Measurements from ENCODE around the gene OXCT2.
"Not testable (repeated sequence)": the region's sequence is repeated elsewhere in the genome, so short reads cannot be mapped to it uniquely, and the experiment has no call there.

OXCT2 gene

DNA sequence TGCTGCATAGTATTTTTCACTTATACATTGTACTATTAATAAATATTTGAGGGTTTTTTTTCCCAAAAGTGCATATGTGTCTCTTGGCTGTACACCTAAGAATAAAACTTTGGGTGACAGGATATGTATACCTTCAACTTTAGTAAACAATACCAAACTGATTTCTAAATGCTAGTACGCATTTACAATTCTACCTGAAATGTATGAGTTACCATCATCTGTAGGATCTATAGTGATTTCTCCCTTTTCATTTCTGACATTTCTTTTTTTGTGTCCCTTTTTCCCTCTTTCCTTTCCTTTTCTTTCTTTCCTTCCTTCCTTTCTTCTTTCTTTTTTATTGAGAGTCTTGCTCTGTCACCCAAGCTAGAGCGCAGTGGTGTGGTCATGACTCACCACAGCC lies 34.2 kb upstream of the OXCT2 start:
- in situ Hi-C loops (cut with HindIII; ENCODE audit: low sequenced_read_pairs): no loop called here
- TF ChIP-seq, protein P1, sequence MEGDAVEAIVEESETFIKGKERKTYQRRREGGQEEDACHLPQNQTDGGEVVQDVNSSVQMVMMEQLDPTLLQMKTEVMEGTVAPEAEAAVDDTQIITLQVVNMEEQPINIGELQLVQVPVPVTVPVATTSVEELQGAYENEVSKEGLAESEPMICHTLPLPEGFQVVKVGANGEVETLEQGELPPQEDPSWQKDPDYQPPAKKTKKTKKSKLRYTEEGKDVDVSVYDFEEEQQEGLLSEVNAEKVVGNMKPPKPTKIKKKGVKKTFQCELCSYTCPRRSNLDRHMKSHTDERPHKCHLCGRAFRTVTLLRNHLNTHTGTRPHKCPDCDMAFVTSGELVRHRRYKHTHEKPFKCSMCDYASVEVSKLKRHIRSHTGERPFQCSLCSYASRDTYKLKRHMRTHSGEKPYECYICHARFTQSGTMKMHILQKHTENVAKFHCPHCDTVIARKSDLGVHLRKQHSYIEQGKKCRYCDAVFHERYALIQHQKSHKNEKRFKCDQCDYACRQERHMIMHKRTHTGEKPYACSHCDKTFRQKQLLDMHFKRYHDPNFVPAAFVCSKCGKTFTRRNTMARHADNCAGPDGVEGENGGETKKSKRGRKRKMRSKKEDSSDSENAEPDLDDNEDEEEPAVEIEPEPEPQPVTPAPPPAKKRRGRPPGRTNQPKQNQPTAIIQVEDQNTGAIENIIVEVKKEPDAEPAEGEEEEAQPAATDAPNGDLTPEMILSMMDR (IDR thresholded peaks at IDR 0.05; ENCODE audit: low read depth, low read length): no peak

DNA sequence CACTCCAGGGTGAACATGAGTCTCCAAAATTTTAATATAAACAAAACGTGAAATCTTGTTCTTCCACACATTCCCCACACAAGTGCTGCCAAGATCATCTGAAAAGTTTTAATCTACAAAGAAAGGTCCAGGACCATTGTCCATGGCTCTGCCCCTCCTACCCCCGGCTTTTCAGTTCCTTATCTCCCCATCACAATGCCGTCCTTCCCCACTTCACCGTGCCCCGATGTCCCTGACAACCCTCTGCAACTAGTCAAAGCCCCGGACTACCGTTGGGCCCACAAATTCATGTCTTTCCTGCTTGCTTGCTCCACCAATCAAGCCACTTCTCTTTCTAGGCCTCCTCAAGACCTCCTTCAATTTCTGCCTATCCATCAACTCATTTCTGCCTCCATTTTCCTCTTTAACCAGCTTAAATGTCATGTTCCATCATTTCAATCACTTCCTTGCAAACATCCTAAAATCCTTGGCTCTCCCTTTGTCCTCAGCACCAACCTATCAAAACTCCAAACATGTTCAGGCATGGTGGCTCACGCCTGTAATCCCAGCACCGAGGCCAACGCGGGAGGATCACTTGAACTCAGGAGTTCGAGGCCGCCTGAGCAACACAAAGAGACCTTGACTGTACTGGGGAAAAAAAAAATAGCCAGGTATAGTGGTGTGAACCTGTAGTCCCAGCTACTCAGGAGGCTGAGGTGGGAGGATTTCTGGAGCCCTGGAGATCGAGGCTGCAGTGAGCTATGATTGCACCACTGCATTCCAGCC lies 31.5 kb upstream of the OXCT2 start:
- DNase-seq (ENCODE audit: low read depth, low spot score): no peak
- in situ Hi-C loops (cut with HindIII; ENCODE audit: low sequenced_read_pairs): no loop called here
- no peak overlapping the region for H3K4me3 ChIP-seq (ENCODE audit: low read depth, low read length)
- TF ChIP-seq, protein P1 (IDR thresholded peaks at IDR 0.05; ENCODE audit: low read depth, low read length): no peak

More for the DNA sequence above, 34.2 kb upstream of the OXCT2 start:
- no peak for DNase-seq (ENCODE audit: low read depth, low spot score)
- no peak overlapping the region for H3K4me3 ChIP-seq (ENCODE audit: low read depth, low read length)

DNA sequence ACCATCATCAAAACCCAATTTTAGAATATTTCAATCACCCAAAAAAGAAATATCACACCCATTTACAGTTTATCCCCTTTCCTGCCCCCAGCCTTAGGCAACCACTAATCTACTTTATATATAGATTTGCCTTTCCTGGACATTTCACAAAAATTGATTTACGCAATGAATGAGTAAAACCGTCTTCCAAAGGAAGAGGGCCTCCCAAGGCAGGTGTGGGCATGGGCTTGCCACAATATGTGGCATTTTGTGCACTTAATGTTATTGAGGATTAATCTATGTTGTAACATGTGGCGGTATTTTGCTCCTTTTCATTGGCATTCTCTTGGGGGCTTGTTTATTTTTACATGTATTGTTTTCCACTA lies 29.3 kb upstream of the OXCT2 start:
- in situ Hi-C loops (cut with HindIII; ENCODE audit: low sequenced_read_pairs): no loop called here

DNA sequence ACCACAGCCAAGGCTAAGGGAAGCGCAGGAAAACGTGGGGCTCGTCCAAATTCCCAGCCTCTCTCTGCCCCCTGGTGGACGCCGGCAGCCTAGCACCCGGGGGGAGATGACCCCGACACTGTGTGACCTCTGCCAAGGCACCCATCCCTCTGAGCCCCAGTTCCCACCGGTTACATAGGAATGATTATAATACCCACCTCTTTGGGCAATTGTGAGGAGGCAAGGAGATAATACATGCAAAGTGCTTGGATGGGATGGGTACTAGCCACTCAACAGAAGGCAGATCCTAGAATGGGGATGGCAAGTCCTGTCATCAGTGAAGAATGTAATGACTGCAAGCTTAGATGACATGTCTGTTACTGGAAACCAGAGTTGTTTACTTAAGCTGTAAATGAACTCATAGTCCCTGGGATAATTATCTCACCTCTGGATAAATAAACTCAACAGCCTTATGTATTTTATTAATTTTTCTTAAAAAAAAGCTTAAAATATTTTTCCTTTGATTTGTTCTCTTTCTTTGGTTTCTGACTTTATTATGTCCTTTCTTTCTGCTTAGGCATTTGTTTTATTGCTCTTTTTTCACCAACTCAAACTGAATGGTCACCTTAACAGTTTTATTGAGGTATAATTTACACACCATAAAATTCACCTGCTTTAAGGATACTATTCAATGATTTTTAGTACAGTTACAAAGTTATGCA lies 28.8 kb upstream of the OXCT2 start:
- peak; percentile 54 for DNase-seq (ENCODE audit: low read depth, low spot score)
- in situ Hi-C loops (cut with HindIII; ENCODE audit: low sequenced_read_pairs): no loop called here
- TF ChIP-seq, protein P1 (IDR thresholded peaks at IDR 0.05; ENCODE audit: low read depth, low read length): peak; percentile 79
- no peak overlapping the region for H3K4me3 ChIP-seq (ENCODE audit: low read depth, low read length)

More for the DNA sequence above, 29.3 kb upstream of the OXCT2 start:
- no peak for DNase-seq (ENCODE audit: low read depth, low spot score)
- TF ChIP-seq, protein P1 (IDR thresholded peaks at IDR 0.05; ENCODE audit: low read depth, low read length): no peak
- no peak overlapping the region for H3K4me3 ChIP-seq (ENCODE audit: low read depth, low read length)

DNA sequence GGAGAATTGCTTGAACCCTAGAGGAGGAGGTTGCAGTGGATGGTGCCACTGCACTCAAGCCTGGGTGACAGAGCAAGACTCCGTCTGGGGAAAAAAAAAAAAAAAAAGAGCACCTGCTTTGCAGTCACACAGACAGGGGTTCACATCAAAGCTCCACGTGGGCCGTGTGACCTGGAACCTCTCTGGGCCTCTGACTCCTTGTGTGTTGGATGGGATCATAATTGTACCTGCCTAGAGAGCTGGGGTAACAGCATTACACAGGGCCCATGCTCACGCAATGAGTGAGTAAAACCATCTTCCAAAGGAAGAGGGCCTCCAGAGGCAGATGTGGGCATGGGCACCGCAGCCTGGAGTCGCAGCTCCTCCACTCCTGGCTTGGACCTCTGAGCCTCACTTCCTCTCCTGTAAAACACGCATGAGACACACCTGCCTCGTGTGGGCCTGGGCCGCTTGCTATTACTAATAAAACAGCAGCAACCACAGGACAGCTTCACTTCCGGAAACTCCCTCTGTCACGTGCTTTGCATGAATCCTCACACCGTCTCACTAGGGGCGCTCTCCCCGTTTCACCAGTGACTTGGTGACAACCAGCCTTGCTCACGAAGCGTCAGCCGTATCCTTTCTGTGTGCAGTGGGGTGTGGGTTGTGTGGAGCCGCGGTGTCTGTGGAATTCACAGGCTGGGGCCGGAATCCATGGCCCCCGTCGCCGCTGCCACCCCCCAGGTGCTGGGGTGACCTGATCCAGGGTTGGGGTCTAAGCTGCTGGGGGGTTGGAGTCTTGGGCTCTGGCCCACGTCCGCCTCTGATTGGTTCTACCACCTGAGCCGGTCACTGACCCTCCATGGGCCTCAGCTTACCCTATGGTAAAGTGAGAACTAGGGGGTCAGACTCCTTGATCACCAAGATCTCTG lies 28.0 kb upstream of the OXCT2 start:
- H3K4me3 ChIP-seq (ENCODE audit: low read depth, low read length); DNase-seq (ENCODE audit: low read depth, low spot score); in situ Hi-C loops (cut with HindIII; ENCODE audit: low sequenced_read_pairs): not testable (repeated sequence)

DNA sequence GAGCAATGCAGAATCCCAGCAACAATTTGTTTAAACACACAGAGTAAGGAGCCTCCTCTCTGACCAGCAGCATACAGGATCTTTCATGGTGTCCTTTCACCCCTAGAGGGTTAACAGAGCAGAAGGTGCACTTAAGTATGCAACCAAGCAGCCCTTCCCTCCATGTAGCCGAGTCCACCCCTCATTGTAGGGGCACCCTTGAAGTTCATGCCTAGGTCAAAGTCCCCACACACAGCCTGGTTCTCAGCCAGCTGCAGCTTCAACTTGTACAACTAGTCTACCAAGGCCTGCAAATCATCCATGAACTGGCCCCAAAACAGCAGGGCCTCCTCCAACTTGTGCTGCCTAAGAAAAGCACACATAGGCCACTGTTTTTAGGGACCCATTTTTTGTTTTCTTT lies 24.5 kb upstream of the OXCT2 start:
- in situ Hi-C loops (cut with HindIII; ENCODE audit: low sequenced_read_pairs): no loop called here
- no peak overlapping the region for H3K4me3 ChIP-seq (ENCODE audit: low read depth, low read length)
- TF ChIP-seq, protein P1 (IDR thresholded peaks at IDR 0.05; ENCODE audit: low read depth, low read length): no peak
- DNase-seq (ENCODE audit: low read depth, low spot score): no peak

Data from astrocyte of the spinal cord (primary cell).